GM06990 (cell line): Measurements from ENCODE around the gene ARFGEF3.

Experiments used
- DNase-seq: peaks from one replicate; pipeline ENCODE4 v3.0.0-alpha.2; 2011; ENCODE audit not compliant: insufficient read length; ENCODE audit errors: extremely low read depth
- H3K27me3 ChIP-seq: replicated peaks from 2 replicates; pipeline ENCODE4 v1.6.0; 2011; ENCODE audit warnings: low read length; ENCODE audit not compliant: control insufficient read depth, insufficient read depth
- H3K36me3 ChIP-seq: 2 replicates; pipeline ENCODE4 v1.5.1; 2011; ENCODE audit warnings: low read length; ENCODE audit not compliant: control insufficient read depth, insufficient read depth
- H3K4me3 ChIP-seq: replicated peaks from 2 replicates; pipeline ENCODE4 v1.5.1; 2011; ENCODE audit warnings: low read depth, mild to moderate bottlenecking, control low read depth, low read length
- TF ChIP-seq, protein P1 (sequence below): IDR thresholded peaks from 2 replicates; pipeline ENCODE4 v1.5.1; 2011; ENCODE audit warnings: low read length, control low read depth, mild to moderate bottlenecking, inconsistent platforms; ENCODE audit not compliant: insufficient read depth, poor library complexity, severe bottlenecking

ARFGEF3 gene

DNA sequence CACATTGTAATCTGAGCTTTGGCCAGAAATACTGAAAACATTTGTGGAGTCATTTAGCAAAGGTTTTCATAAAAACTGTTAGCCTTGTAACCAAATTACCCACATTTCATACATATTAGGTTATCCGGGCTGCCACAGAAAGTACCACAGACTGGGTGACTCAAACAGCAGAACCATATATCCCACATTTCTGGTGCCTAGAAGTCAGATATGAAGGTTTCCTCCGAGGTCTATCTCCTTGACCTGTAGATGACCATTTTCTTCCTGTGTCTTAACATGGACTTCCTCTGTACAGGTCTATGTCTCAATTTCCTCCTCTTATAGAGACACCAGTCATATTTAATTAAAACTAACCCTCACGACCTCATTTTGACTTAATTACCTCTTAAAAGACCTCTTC, 166.5 kb downstream of the ARFGEF3 start:
- Histone ChIP-seq H3K36me3 (no peaks in the 10 kb centered on the region), H3K27me3 (no peaks in the 10 kb centered on the region), H3K4me3 (no peak overlapping the region)
- TF ChIP-seq, protein P1, sequence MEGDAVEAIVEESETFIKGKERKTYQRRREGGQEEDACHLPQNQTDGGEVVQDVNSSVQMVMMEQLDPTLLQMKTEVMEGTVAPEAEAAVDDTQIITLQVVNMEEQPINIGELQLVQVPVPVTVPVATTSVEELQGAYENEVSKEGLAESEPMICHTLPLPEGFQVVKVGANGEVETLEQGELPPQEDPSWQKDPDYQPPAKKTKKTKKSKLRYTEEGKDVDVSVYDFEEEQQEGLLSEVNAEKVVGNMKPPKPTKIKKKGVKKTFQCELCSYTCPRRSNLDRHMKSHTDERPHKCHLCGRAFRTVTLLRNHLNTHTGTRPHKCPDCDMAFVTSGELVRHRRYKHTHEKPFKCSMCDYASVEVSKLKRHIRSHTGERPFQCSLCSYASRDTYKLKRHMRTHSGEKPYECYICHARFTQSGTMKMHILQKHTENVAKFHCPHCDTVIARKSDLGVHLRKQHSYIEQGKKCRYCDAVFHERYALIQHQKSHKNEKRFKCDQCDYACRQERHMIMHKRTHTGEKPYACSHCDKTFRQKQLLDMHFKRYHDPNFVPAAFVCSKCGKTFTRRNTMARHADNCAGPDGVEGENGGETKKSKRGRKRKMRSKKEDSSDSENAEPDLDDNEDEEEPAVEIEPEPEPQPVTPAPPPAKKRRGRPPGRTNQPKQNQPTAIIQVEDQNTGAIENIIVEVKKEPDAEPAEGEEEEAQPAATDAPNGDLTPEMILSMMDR, result no peak
- DNase-seq, result no peak

DNA sequence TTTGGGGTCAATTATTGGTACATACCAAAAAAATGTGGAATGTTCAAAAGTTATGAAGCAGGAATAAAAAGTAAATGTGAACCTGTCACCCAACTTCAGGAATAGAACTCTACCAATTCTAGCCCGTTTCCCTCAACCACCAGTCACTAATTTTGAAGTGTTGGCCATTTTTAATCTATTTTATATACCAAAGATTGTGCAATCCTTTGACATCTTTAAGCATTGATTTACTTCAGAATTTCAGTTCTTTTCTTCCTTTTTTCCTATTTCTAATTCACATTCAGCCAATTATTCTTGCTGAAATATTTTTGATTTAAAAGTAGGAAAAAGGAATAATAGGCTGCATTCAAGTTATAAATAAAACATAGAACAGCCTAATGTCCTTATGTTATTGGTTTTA, 169.0 kb downstream of the ARFGEF3 start:
- Histone ChIP-seq H3K4me3 (no peak overlapping the region), H3K36me3 (no peaks in the 10 kb centered on the region), H3K27me3 (no peaks in the 10 kb centered on the region)
- TF ChIP-seq, protein P1, result no peak
- DNase-seq, result no peak

DNA sequence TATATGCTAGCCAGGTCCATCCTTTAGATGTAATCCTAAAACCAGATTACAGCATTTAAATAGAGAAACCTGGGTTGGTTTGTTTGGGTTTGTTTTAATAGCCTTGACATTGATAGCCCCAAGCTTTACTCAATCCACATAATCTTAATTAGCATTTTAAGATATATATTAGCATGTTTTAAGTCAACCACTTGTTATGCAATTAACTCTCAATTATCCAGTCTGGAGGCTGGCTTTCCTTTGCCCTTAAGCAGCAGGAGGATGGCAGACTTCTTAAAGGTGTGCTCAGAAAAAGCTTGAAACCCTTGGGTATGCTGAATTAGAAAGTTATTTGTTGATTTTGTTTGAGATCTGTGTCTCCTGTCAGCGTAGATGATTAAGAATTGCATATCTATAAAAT, 169.7 kb downstream of the ARFGEF3 start:
- Histone ChIP-seq H3K27me3 (no peaks in the 10 kb centered on the region), H3K36me3 (no peaks in the 10 kb centered on the region), H3K4me3 (no peak overlapping the region)
- no peak for DNase-seq
- TF ChIP-seq, protein P1, result no peak

DNA sequence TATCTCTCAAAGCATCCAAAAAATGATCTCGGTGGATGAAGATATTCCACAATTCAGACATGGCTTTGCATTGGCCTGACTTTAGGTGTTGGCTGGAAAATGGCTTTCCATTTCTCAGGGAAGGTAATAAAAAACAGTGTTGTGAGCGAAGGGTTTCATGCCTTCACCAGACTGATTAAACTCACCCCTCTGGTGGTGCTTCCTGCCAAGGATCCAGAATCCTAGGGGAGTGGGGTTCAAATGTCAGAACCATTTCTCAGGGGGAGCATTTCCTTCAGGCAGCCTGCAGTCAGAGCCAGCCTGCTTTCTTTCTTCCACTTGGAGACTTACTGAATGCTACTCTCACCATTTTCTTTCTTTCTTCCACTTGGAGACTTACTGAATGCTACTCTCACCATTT, 170.2 kb downstream of the ARFGEF3 start:
- DNase-seq, result no peak

DNA sequence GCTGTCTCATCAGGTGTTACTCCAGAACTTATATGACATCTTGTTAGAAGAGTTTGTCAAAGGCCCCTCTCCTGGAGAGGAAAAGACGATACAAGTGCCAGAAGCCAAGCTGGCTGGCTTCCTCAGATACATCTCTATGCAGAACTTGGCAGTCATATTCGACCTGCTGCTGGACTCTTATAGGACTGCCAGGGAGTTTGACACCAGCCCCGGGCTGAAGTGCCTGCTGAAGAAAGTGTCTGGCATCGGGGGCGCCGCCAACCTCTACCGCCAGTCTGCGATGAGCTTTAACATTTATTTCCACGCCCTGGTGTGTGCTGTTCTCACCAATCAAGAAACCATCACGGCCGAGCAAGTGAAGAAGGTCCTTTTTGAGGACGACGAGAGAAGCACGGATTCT, 172.3 kb downstream of the ARFGEF3 start:
- Histone ChIP-seq H3K4me3 (no peak overlapping the region), H3K36me3 (no peaks in the 10 kb centered on the region), H3K27me3 (no peaks in the 10 kb centered on the region)
- DNase-seq, result no peak
- TF ChIP-seq, protein P1, result no peak

More for the DNA sequence above, 170.2 kb downstream of the ARFGEF3 start:
- TF ChIP-seq, protein P1, result no peak
- Histone ChIP-seq H3K4me3 (no peak overlapping the region), H3K36me3 (no peaks in the 10 kb centered on the region), H3K27me3 (no peaks in the 10 kb centered on the region)

DNA sequence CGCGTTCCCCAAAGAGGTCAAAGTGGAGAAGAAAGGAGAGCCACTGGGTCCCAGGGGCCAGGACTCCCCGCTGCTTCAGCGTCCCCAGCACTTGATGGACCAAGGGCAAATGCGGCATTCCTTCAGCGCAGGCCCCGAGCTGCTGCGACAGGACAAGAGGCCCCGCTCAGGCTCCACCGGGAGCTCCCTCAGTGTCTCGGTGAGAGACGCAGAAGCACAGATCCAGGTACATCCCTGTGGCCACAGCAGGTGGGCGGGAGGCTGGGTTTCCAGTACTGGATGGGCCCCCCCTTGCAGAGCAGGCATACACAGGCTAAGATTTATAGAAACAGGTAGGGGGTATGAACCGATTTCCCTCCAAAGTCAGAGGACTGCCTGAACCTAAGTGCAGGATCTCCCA, 173.2 kb downstream of the ARFGEF3 start:
- no peaks in the 10 kb centered on the region for H3K36me3 ChIP-seq
- no peaks in the 10 kb centered on the region for H3K27me3 ChIP-seq
- no peak overlapping the region for H3K4me3 ChIP-seq
- TF ChIP-seq, protein P1, result no peak
- no peak for DNase-seq
